Lung (tissue), 12 donors: ENCODE measurements around the gene PRF1. TPM values are rescaled to one million over a fixed set of nuclear protein-coding genes. Genes with fewer than 3 reads are reported as not detected.

Experiments used
- ATAC-seq: fragments of 200-7000 bp; cut with Tn5 transposase; one replicate; pipeline ENCODE4 v1.9.1; 2020; ENCODE audit warnings: moderate number of reproducible peaks; ENCODE audit not compliant: insufficient read depth, low FRiP score
- DNase-seq, 3 donors: peaks; one replicate each; pipeline ENCODE4 v3.0.0-alpha.2; 2013 to 2017
- H3K27ac ChIP-seq, 2 donors: one replicate each; pipeline ENCODE4 v1.5.1; 2013; ENCODE audit warnings: mild to moderate bottlenecking in 2 of 2, moderate library complexity in 2 of 2, control low read depth in 1 of 2, inconsistent platforms in 1 of 2, low read depth in 1 of 2, low read length in 1 of 2
- H3K27me3 ChIP-seq, 3 donors: one replicate each; pipeline ENCODE4 v1.5.1; 2013; ENCODE audit warnings: low read length in 2 of 3; ENCODE audit not compliant: control insufficient read depth in 3 of 3, insufficient read depth in 3 of 3
- H3K36me3 ChIP-seq, 4 donors: one replicate each; pipeline ENCODE4 v1.5.1; 2013; ENCODE audit warnings: low read length in 4 of 4, mild to moderate bottlenecking in 1 of 4, moderate library complexity in 1 of 4; ENCODE audit not compliant: control insufficient read depth in 4 of 4, insufficient read depth in 4 of 4
- H3K4me1 ChIP-seq, 5 donors: one replicate each; pipeline ENCODE4 v1.5.1; 2013; ENCODE audit warnings: low read length in 5 of 5, mild to moderate bottlenecking in 2 of 5, moderate library complexity in 1 of 5; ENCODE audit not compliant: control insufficient read depth in 5 of 5, insufficient read depth in 5 of 5
- H3K4me3 ChIP-seq: one replicate; pipeline ENCODE4 v1.5.1; 2013; ENCODE audit warnings: mild to moderate bottlenecking, control low read depth, moderate library complexity
- H3K9ac ChIP-seq, 2 donors: one replicate each; pipeline ENCODE4 v1.5.1; 2013; ENCODE audit warnings: low read length in 2 of 2, control low read depth in 1 of 2; ENCODE audit not compliant: insufficient read depth in 1 of 2
- H3K9me3 ChIP-seq, 4 donors: one replicate each; pipeline ENCODE4 v1.5.1; 2013; ENCODE audit warnings: low read length in 3 of 4, mild to moderate bottlenecking in 1 of 4, moderate library complexity in 1 of 4; ENCODE audit not compliant: control insufficient read depth in 4 of 4, insufficient read depth in 3 of 4
- WGBS, 2 donors: extraction: QIAGEN DNeasy Blood & Tissue Kit; methylation state at CpG; one replicate each; pipeline ENCODE4 v1.1.7; 2013; 5-methylcytosine and 5-hydroxymethylcytosine counted together
- polyA plus RNA-seq, 2 donors: library from polyadenylated mRNA; stranded (reverse); fragments of 200-250 nt; gene quantifications; one replicate each; pipeline ENCODE4 v1.2.1, GENCODE V29; 2013
- total RNA-seq, 2 donors: library from RNA; depleted of rRNA in 1 of 2; stranded (reverse); fragments of >200 nt in 1 of 2; gene quantifications; one replicate each; pipeline ENCODE4 v1.2.1, GENCODE V29; 2014 to 2021
- TF ChIP-seq, protein P1 (sequence below): IDR thresholded peaks from 2 replicates; pipeline ENCODE4 v1.5.1; 2012; ENCODE audit warnings: mild to moderate bottlenecking; ENCODE audit errors: control extremely low read depth, extremely low read depth
- donor health status: control.
- donor health status: control.
- donor health status: Bipolar disorder and iron deficiency.
- donor health status: healthy.
- donor health status: DM: yes; HTN: yes; CAD: no.

The PRF1 gene
- total and polyA plus RNA-seq, 4 donors, result 3.2 to 11.5 (median 7.3) TPM

- WGBS, 2 donors, result 67 to 83% methylated on average over 4 of the region's 4 CpGs
- ATAC-seq (no peak), DNase-seq (no peak)
- Histone ChIP-seq H3K9ac (no peak overlapping the region), H3K4me3 (no peak overlapping the region), H3K27me3 (no peaks in the 10 kb centered on the region), H3K27ac (no peak overlapping the region), H3K36me3 (no peaks in the 10 kb centered on the region), H3K9me3 (peaks cover 0 to 3% (median 0%) of the 10 kb centered on the region in 4 donors), H3K4me1 (no peaks in the 10 kb centered on the region)
- TF ChIP-seq, protein P1, sequence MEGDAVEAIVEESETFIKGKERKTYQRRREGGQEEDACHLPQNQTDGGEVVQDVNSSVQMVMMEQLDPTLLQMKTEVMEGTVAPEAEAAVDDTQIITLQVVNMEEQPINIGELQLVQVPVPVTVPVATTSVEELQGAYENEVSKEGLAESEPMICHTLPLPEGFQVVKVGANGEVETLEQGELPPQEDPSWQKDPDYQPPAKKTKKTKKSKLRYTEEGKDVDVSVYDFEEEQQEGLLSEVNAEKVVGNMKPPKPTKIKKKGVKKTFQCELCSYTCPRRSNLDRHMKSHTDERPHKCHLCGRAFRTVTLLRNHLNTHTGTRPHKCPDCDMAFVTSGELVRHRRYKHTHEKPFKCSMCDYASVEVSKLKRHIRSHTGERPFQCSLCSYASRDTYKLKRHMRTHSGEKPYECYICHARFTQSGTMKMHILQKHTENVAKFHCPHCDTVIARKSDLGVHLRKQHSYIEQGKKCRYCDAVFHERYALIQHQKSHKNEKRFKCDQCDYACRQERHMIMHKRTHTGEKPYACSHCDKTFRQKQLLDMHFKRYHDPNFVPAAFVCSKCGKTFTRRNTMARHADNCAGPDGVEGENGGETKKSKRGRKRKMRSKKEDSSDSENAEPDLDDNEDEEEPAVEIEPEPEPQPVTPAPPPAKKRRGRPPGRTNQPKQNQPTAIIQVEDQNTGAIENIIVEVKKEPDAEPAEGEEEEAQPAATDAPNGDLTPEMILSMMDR, result no peak
Observed at GRCh38 chr10:70619271-70620019, 16.9 kb upstream of the PRF1 start.

- H3K9me3 ChIP-seq, result peaks cover 0 to 3% (median 0%) of the 10 kb centered on the region in 4 donors
- H3K36me3 ChIP-seq, result no peaks in the 10 kb centered on the region
- TF ChIP-seq, protein P1, result no peak
- H3K9ac ChIP-seq, result no peak overlapping the region
- no peaks in the 10 kb centered on the region for H3K4me1 ChIP-seq
- 94 to 97% methylated on average over 5 of the region's 5 CpGs for WGBS, 2 donors
- no peak overlapping the region for H3K4me3 ChIP-seq
- H3K27ac ChIP-seq, result no peak overlapping the region
- DNase-seq (no peak), ATAC-seq (no peak)
- H3K27me3 ChIP-seq, result no peaks in the 10 kb centered on the region
Observed at GRCh38 chr10:70618663-70619062, 16.1 kb upstream of the PRF1 start.

- peaks cover 0 to 3% (median 0%) of the 10 kb centered on the region in 4 donors for H3K9me3 ChIP-seq
- WGBS, 2 donors, result 74 to 85% methylated on average over 7 of the region's 7 CpGs
- ATAC-seq (no peak), DNase-seq (peak; percentile 41 to 72 (median 53))
- no peaks in the 10 kb centered on the region for H3K36me3 ChIP-seq
- TF ChIP-seq, protein P1, result no peak
- H3K4me3 ChIP-seq, result no peak overlapping the region
- H3K27ac ChIP-seq, result no peak overlapping the region
- no peaks in the 10 kb centered on the region for H3K4me1 ChIP-seq
- no peaks in the 10 kb centered on the region for H3K27me3 ChIP-seq
- H3K9ac ChIP-seq, result no peak overlapping the region
Observed at GRCh38 chr10:70617798-70618568, 15.4 kb upstream of the PRF1 start.
